HepG2 (cell line): ENCODE measurements around the gene ATRIP. TPM values are rescaled to one million over a fixed set of nuclear protein-coding genes. Genes with fewer than 3 reads are reported as not detected.

ENCODE experiments used
- ATAC-seq: fragments of 200-7000 bp; cut with Tn5 transposase; 3 replicates; pipeline ENCODE4 v1.9.1; 2020; ENCODE audit warnings: mild to moderate bottlenecking, moderate library complexity
- BruUV-seq: library from RNA; stranded (reverse); fragments of 400-500 nt; replicated peaks from 2 replicates; lab custom pipeline; 2021; lab: Mats Ljungman, UMichigan
- CTCF ChIA-PET: fragments of 300-600 bp; formaldehyde crosslinking; extraction: SDS; loops from one replicate; lab custom pipeline; 2021; ENCODE audit warnings: low total read pairs, inconsistent platforms, low intra/inter-chr PET ratio; lab: Yijun Ruan, JAX
- POLR2A ChIA-PET: fragments of 350-600 bp; sonication (Branson Sonifier 250); formaldehyde crosslinking; loops from one replicate; lab custom pipeline; 2020; ENCODE audit warnings: antibody characterized with exemption, inconsistent platforms; lab: Yijun Ruan, JAX
- DNase-seq: peaks from one replicate; pipeline ENCODE4 v3.0.0-alpha.2; 2015; ENCODE audit warnings: low spot score
- FAIRE-seq: peaks from 3 replicates; lab custom pipeline; 2011; peaks lifted over from hg19 to GRCh38; lab: Jason Lieb, UNC
- H2AFZ ChIP-seq: one replicate; pipeline ENCODE4 v1.6.1; 2011; ENCODE audit warnings: low read length, inconsistent platforms
- H3K27ac ChIP-seq: fragments of 300-600 bp; 3 replicates; pipeline ENCODE4 v1.8.0; 2011; ENCODE audit warnings: mixed run types, mild to moderate bottlenecking, mixed read lengths, low read length, inconsistent platforms; ENCODE audit not compliant: insufficient read depth; ENCODE audit errors: extremely low read length
- H3K27me3 ChIP-seq, 2 experiments: fragments of 200-600 bp in 1 of 2; 2 replicates in 1 of 2; 3 replicates in 1 of 2; pipeline versions ENCODE4 v1.6.0 to v1.8.0; 2011; ENCODE audit warnings: low read length in 2 of 2, mild to moderate bottlenecking in 2 of 2, moderate library complexity in 2 of 2, inconsistent platforms in 1 of 2; ENCODE audit not compliant: insufficient read depth in 2 of 2, control insufficient read depth in 1 of 2
- H3K36me3 ChIP-seq, 2 experiments: fragments of 200-600 bp in 1 of 2; replicated peaks in 1 of 2; 2 replicates in 1 of 2; 3 replicates in 1 of 2; pipeline versions ENCODE4 v1.5.1 to v1.8.0; 2011; ENCODE audit warnings: low read length in 2 of 2, inconsistent platforms in 1 of 2; ENCODE audit not compliant: insufficient read depth in 2 of 2, control insufficient read depth in 1 of 2
- H3K4me1 ChIP-seq: 2 replicates; pipeline ENCODE4 v1.5.1; 2012; ENCODE audit warnings: low read length, inconsistent platforms; ENCODE audit not compliant: insufficient read depth
- H3K4me2 ChIP-seq: 2 replicates; pipeline ENCODE4 v1.6.0; 2011; ENCODE audit warnings: low read depth, low read length, inconsistent platforms
- H3K4me3 ChIP-seq, 3 experiments: fragments of 200-600 bp in 1 of 3; sonication (generic), shearing (Covaris generic) in 1 of 3; replicated peaks in 1 of 3; 2 replicates each; pipeline ENCODE4 v1.5.1; 2011 to 2016; ENCODE audit warnings: low read length in 3 of 3, inconsistent platforms in 2 of 3, low read depth in 2 of 3, mild to moderate bottlenecking in 2 of 3, control low read depth in 1 of 3, mixed read lengths in 1 of 3; ENCODE audit not compliant: insufficient read depth in 1 of 3
- H3K79me2 ChIP-seq: one replicate; pipeline ENCODE4 v1.6.1; 2011; ENCODE audit warnings: low read length, inconsistent platforms; ENCODE audit not compliant: insufficient read depth
- H3K9ac ChIP-seq: 2 replicates; pipeline ENCODE4 v1.6.0; 2011; ENCODE audit warnings: mild to moderate bottlenecking, low read depth, low read length, inconsistent platforms; ENCODE audit not compliant: insufficient read depth
- H3K9me3 ChIP-seq: 2 replicates; pipeline ENCODE4 v1.5.1; 2012; ENCODE audit warnings: mild to moderate bottlenecking, low read length
- H4K20me1 ChIP-seq: 2 replicates; pipeline ENCODE4 v1.6.0; 2011; ENCODE audit warnings: inconsistent platforms, mild to moderate bottlenecking, low read length, moderate library complexity; ENCODE audit not compliant: insufficient read depth
- ATF4 ChIP-seq, 2 experiments: fragments of 450-650 bp in 1 of 2; sonication (generic) in 1 of 2; formaldehyde crosslinking; IDR thresholded peaks; 2 replicates each; pipeline versions ENCODE4 v1.5.0 to v1.8.0; 2020 to 2022; ENCODE audit warnings: mild to moderate bottlenecking in 1 of 2, missing genetic modification reagents in 1 of 2
- KLF16 ChIP-seq, 2 experiments: sonication (generic) in 1 of 2; formaldehyde crosslinking in 1 of 2; IDR thresholded peaks; 2 replicates each; pipeline versions ENCODE4 v1.6.1 to v1.8.0; 2016 to 2023; ENCODE audit warnings: missing genetic modification reagents in 2 of 2, missing compliant biosample characterization in 1 of 2
- SRF ChIP-seq: IDR thresholded peaks from 2 replicates; pipeline ENCODE4 v1.6.1; 2011; ENCODE audit warnings: mild to moderate bottlenecking, low read depth, low read length, moderate library complexity
- TBX2 ChIP-seq: sonication (generic); formaldehyde crosslinking; IDR thresholded peaks from 2 replicates; pipeline ENCODE4 v1.5.0; 2020; ENCODE audit warnings: missing genetic modification reagents, mild to moderate bottlenecking, borderline replicate concordance
- ZBTB3 ChIP-seq: sonication (generic); formaldehyde crosslinking; IDR thresholded peaks from 2 replicates; pipeline ENCODE4 v1.4.0; 2020; ENCODE audit warnings: low read depth, mild to moderate bottlenecking, moderate library complexity, missing genetic modification reagents, borderline replicate concordance
- ZBTB42 ChIP-seq: sonication (generic); formaldehyde crosslinking; IDR thresholded peaks from 2 replicates; pipeline ENCODE4 v1.5.0; 2020; ENCODE audit warnings: mild to moderate bottlenecking, missing genetic modification reagents
- ZNF274 ChIP-seq: sonication (generic); formaldehyde crosslinking; IDR thresholded peaks from 2 replicates; pipeline ENCODE4 v1.5.1; 2020; ENCODE audit warnings: mild to moderate bottlenecking, missing genetic modification reagents
- WGBS: methylation state at CpG from one replicate; pipeline ENCODE4 v1.1.6; 2017; ENCODE audit warnings: low lambda C conversion rate; 5-methylcytosine and 5-hydroxymethylcytosine counted together
- in situ Hi-C: cut with HindIII; loops from 2 replicates; pipeline ENCODE4 v1.10.0; 2017; ENCODE audit warnings: low pct_unique_long_range_greater_than_20kb; ENCODE audit not compliant: extremely low pct_ligation_motif_present
- intact Hi-C: fragments of 100-400 bp; cut with micrococcal nuclease; formaldehyde crosslinking; loops from one replicate; pipeline ENCODE4 v1.10.0; 2022; ENCODE audit not compliant: unreplicated experiment
- polyA plus RNA-seq, 8 experiments: library from polyadenylated mRNA; depleted of rRNA in 3 of 8; stranded (reverse) in 7 of 8; unstranded in 1 of 8; fragments of >200 nt; fragmentation: Illumina TruSeq in 4 of 8; extraction: Trizol in 4 of 8; gene quantifications; 2 replicates each; pipeline versions ENCODE4 v1.2.1 to v1.2.3, GENCODE V29; 2011 to 2016; ENCODE audit warnings: low read depth in 4 of 8, missing spikeins in 1 of 8, mixed read lengths in 1 of 8; ENCODE audit not compliant: insufficient read depth in 1 of 8
- total RNA-seq, 5 experiments: library from RNA; depleted of rRNA; stranded (reverse); fragments of >200 nt; fragmentation: Illumina TruSeq; extraction: Trizol; gene quantifications; 2 replicates each; pipeline ENCODE4 v1.2.3, GENCODE V29; 2016; ENCODE audit warnings: low read depth in 1 of 5
- TF ChIP-seq, protein P1 (sequence below): sonication (generic); formaldehyde crosslinking; IDR thresholded peaks from 2 replicates; pipeline ENCODE4 v1.8.1; 2023; ENCODE audit warnings: mild to moderate bottlenecking, inconsistent platforms, moderate library complexity, missing genetic modification reagents, borderline replicate concordance
- TF ChIP-seq, protein P2 (sequence below): sonication (generic); formaldehyde crosslinking; IDR thresholded peaks from 2 replicates; pipeline ENCODE4 v1.5.0; 2020; ENCODE audit warnings: mild to moderate bottlenecking, missing genetic modification reagents, moderate library complexity

ATRIP gene
- total and polyA plus RNA-seq, 2 of the 13 experiments (the other 11 are each of a cell fraction or from before 2014, with no cell fraction given): 5.1 to 12.5 TPM

DNA sequence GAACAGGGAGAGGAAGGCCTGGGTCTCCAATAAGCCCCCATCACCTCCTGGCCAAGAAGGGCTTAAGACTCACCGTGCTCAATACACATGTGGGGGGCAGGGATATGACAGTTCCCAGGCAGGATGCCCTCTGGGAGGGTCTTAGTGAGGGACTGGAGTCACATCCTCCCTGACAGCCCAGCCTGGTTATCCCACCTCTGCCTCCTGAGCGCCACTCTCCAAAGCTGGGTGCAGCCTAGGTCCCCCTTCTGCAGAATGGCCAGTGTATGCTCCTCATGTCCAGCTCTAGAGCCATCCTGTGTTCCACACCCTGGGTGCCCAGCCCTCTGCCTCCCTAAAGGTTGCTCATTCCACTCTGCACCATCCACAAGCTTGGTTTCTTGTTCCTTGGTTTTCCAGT, 58.6 kb downstream of the ATRIP start:
- no peak overlapping the region for H3K27ac ChIP-seq
- H3K36me3 ChIP-seq: no peaks in the 10 kb centered on the region
- intact Hi-C loops (loop anchor here (5.0 kb wide), 2 partner anchors 42 to 233 kb away; no protein-coding TSS in a partner anchor), in situ Hi-C loops (no loop called here)
- no peaks in the 10 kb centered on the region for H4K20me1 ChIP-seq
- H2AFZ ChIP-seq: no peak overlapping the region
- H3K79me2 ChIP-seq: no peaks in the 10 kb centered on the region
- CTCF ChIA-PET: no interaction called here
- TF ChIP-seq ZNF274 (CRISPR knock-in tag) (no peak), KLF16 (CRISPR knock-in tag; IDR thresholded peaks at IDR 0.05) (no peak), TBX2 (no peak), ATF4 (CRISPR knock-in tag; IDR thresholded peaks at IDR 0.05) (no peak), ZBTB42 (CRISPR knock-in tag) (no peak), ZBTB3 (CRISPR knock-in tag) (no peak), SRF (no peak)
- TF ChIP-seq, protein P1, sequence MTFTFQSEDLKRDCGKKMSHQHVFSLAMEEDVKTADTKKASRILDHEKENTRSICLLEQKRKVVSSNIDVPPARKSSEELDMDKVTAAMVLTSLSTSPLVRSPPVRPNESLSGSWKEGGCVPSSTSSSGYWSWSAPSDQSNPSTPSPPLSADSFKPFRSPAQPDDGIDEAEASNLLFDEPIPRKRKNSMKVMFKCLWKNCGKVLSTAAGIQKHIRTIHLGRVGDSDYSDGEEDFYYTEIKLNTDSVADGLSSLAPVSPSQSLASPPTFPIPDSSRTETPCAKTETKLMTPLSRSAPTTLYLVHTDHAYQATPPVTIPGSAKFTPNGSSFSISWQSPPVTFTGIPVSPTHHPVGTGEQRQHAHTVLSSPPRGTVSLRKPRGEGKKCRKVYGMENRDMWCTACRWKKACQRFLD: no peak
- TF ChIP-seq, protein P2, sequence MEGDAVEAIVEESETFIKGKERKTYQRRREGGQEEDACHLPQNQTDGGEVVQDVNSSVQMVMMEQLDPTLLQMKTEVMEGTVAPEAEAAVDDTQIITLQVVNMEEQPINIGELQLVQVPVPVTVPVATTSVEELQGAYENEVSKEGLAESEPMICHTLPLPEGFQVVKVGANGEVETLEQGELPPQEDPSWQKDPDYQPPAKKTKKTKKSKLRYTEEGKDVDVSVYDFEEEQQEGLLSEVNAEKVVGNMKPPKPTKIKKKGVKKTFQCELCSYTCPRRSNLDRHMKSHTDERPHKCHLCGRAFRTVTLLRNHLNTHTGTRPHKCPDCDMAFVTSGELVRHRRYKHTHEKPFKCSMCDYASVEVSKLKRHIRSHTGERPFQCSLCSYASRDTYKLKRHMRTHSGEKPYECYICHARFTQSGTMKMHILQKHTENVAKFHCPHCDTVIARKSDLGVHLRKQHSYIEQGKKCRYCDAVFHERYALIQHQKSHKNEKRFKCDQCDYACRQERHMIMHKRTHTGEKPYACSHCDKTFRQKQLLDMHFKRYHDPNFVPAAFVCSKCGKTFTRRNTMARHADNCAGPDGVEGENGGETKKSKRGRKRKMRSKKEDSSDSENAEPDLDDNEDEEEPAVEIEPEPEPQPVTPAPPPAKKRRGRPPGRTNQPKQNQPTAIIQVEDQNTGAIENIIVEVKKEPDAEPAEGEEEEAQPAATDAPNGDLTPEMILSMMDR (CRISPR knock-in tag): no peak
- peaks cover 46% of the 10 kb centered on the region for H3K4me1 ChIP-seq
- H3K4me2 ChIP-seq: no peak overlapping the region
- H3K27me3 ChIP-seq: peaks cover 0 to 8% of the 10 kb centered on the region in 2 experiments; a peak in 1 of 5 replicates
- no peaks in the 10 kb centered on the region for H3K9me3 ChIP-seq
- BruUV-seq: no TSS peak
- ATAC-seq: no peak
- no CpG with 5 or more reads among the region's 2 CpGs for WGBS
- H3K9ac ChIP-seq: no peak overlapping the region
- no peak for DNase-seq
- POLR2A ChIA-PET: interaction anchor here (1.0 to 1.5 kb wide), 2 partner anchors 32 to 58 kb away, joined by 3 to 12 read pairs; partner anchors contain the start of gene ATRIP
- no peak for FAIRE-seq
- H3K4me3 ChIP-seq: no peak overlapping the region
